H1 (cell line): ENCODE results near the gene LEKR1. TPM values are rescaled to one million over a fixed set of nuclear protein-coding genes. Genes with fewer than 3 reads are reported as not detected.

Experiments used
- CTCF ChIA-PET: fragments of 300-600 bp; sonication (Branson Sonifier 250); formaldehyde crosslinking; loops from one replicate; lab custom pipeline; 2021; ENCODE audit not compliant: partially characterized antibody; lab: Charles Lee
- POLR2A ChIA-PET: fragments of 300-600 bp; sonication (Branson Sonifier 250); formaldehyde crosslinking; loops from one replicate; lab custom pipeline; 2021; ENCODE audit warnings: inconsistent platforms; ENCODE audit not compliant: partially characterized antibody; lab: Charles Lee
- DNase-seq, 2 experiments: peaks; one replicate each; pipeline versions ENCODE4 v3.0.0 to v3.0.0-alpha.2; 2010 to 2022; ENCODE audit warnings: low spot score in 2 of 2, low read depth in 1 of 2, mixed read lengths in 1 of 2
- FAIRE-seq: peaks from 2 replicates; lab custom pipeline; 2011; peaks lifted over from hg19 to GRCh38; lab: Jason Lieb, UNC
- H2AFZ ChIP-seq: 2 replicates; pipeline ENCODE4 v1.8.1; 2012; ENCODE audit warnings: low read length, inconsistent platforms
- H2AK5ac ChIP-seq: 2 replicates; pipeline ENCODE4 v1.6.1; 2013; ENCODE audit warnings: low read depth, low read length
- H2BK120ac ChIP-seq: replicated peaks from 2 replicates; pipeline ENCODE3; 2013; ENCODE audit warnings: low read depth, low read length, inconsistent platforms
- H2BK12ac ChIP-seq: 2 replicates; pipeline ENCODE4 v1.6.1; 2013; ENCODE audit warnings: low read depth, low read length
- H2BK15ac ChIP-seq: 2 replicates; pipeline ENCODE4 v1.6.1; 2013; ENCODE audit warnings: low read length
- H2BK20ac ChIP-seq: 2 replicates; pipeline ENCODE4 v1.6.1; 2013; ENCODE audit warnings: low read length
- H2BK5ac ChIP-seq: 2 replicates; pipeline ENCODE4 v1.6.1; 2013; ENCODE audit warnings: low read depth, low read length
- H3K14ac ChIP-seq: 2 replicates; pipeline ENCODE4 v1.6.1; 2013; ENCODE audit warnings: inconsistent platforms; ENCODE audit not compliant: insufficient read length
- H3K18ac ChIP-seq: 2 replicates; pipeline ENCODE4 v1.6.1; 2013; ENCODE audit warnings: low read length; ENCODE audit errors: extremely low read depth
- H3K23ac ChIP-seq: 2 replicates; pipeline ENCODE4 v1.6.1; 2013; ENCODE audit warnings: inconsistent platforms; ENCODE audit not compliant: insufficient read length
- H3K23me2 ChIP-seq: 2 replicates; pipeline ENCODE4 v1.6.1; 2013; ENCODE audit warnings: low read depth, low read length
- H3K27ac ChIP-seq: 2 replicates; pipeline ENCODE4 v1.6.1; 2011; ENCODE audit warnings: low read depth, low read length, inconsistent platforms
- H3K27me3 ChIP-seq, 4 experiments: replicated peaks in 1 of 4; 1 replicate in 1 of 4; 2 replicates in 3 of 4; pipeline versions ENCODE4 v1.6.1 to v1.8.1; 2011 to 2013; ENCODE audit warnings: low read length in 3 of 4, mild to moderate bottlenecking in 3 of 4, inconsistent platforms in 2 of 4, mixed read lengths in 2 of 4, moderate library complexity in 1 of 4; ENCODE audit not compliant: control insufficient read depth in 3 of 4, insufficient read depth in 3 of 4; ENCODE audit errors: extremely low read depth in 1 of 4
- H3K36me3 ChIP-seq, 4 experiments: 2 replicates each; pipeline versions ENCODE4 v1.6.1 to v1.8.1; 2011 to 2013; ENCODE audit warnings: mild to moderate bottlenecking in 4 of 4, low read length in 3 of 4, moderate library complexity in 2 of 4, control low read depth in 1 of 4, inconsistent platforms in 1 of 4; ENCODE audit not compliant: insufficient read depth in 4 of 4, control insufficient read depth in 2 of 4
- H3K4ac ChIP-seq: replicated peaks from 2 replicates; pipeline ENCODE3; 2013; ENCODE audit warnings: low read length, low read depth, mixed read lengths, inconsistent platforms; ENCODE audit not compliant: insufficient read length
- H3K4me1 ChIP-seq, 4 experiments: replicated peaks in 1 of 4; 1 replicate in 1 of 4; 2 replicates in 3 of 4; pipeline versions ENCODE4 v1.6.1 to v1.8.1; 2011 to 2013; ENCODE audit warnings: low read length in 3 of 4, inconsistent platforms in 2 of 4, mixed read lengths in 1 of 4; ENCODE audit not compliant: insufficient read depth in 4 of 4, control insufficient read depth in 3 of 4
- H3K4me2 ChIP-seq, 2 experiments: 2 replicates each; pipeline versions ENCODE4 v1.6.1 to v1.8.1; 2011 to 2013; ENCODE audit warnings: low read depth in 2 of 2, low read length in 2 of 2, control low read depth in 1 of 2, inconsistent platforms in 1 of 2, mild to moderate bottlenecking in 1 of 2; ENCODE audit not compliant: insufficient read depth in 1 of 2
- H3K4me3 ChIP-seq, 4 experiments: fragments of 200-600, 300-600 bp in 1 of 4; sonication (generic), shearing (Covaris generic), sonication (Bioruptor Twin) in 1 of 4; 2 replicates each; pipeline versions ENCODE4 v1.5.1 to v1.8.1; 2011 to 2016; ENCODE audit warnings: low read length in 4 of 4, low read depth in 3 of 4, control low read depth in 2 of 4, inconsistent platforms in 2 of 4, mild to moderate bottlenecking in 2 of 4, mixed read lengths in 1 of 4, moderate library complexity in 1 of 4; ENCODE audit not compliant: insufficient read depth in 2 of 4; ENCODE audit errors: extremely low read depth in 1 of 4
- H3K56ac ChIP-seq: replicated peaks from 2 replicates; pipeline ENCODE3; 2013; ENCODE audit warnings: low read depth, mild to moderate bottlenecking, mixed read lengths, low read length, inconsistent platforms; ENCODE audit not compliant: insufficient read length
- H3K79me1 ChIP-seq: 2 replicates; pipeline ENCODE4 v1.6.1; 2013; ENCODE audit warnings: low read depth, low read length, control low read depth
- H3K79me2 ChIP-seq, 2 experiments: 2 replicates each; pipeline versions ENCODE4 v1.6.1 to v1.8.1; 2012 to 2013; ENCODE audit warnings: low read length in 2 of 2, mild to moderate bottlenecking in 2 of 2, inconsistent platforms in 1 of 2; ENCODE audit not compliant: insufficient read depth in 2 of 2, control insufficient read depth in 1 of 2
- H3K9ac ChIP-seq, 4 experiments: replicated peaks in 1 of 4; 1 replicate in 1 of 4; 2 replicates in 3 of 4; pipeline versions ENCODE4 v1.6.1 to v1.8.1; 2011 to 2013; ENCODE audit warnings: low read depth in 3 of 4, low read length in 3 of 4, control low read depth in 2 of 4, mild to moderate bottlenecking in 2 of 4, moderate library complexity in 2 of 4, inconsistent platforms in 1 of 4; ENCODE audit errors: extremely low read depth in 1 of 4
- H3K9me3 ChIP-seq, 2 experiments: 2 replicates each; pipeline versions ENCODE4 v1.6.1 to v1.8.1; 2012 to 2013; ENCODE audit warnings: mild to moderate bottlenecking in 2 of 2, moderate library complexity in 2 of 2, control low read depth in 1 of 2, inconsistent platforms in 1 of 2, low read depth in 1 of 2, low read length in 1 of 2, mixed read lengths in 1 of 2; ENCODE audit not compliant: insufficient read depth in 2 of 2
- H4K20me1 ChIP-seq, 2 experiments: replicated peaks in 1 of 2; 2 replicates each; pipeline versions ENCODE3 to v1.8.1; 2011 to 2013; ENCODE audit warnings: inconsistent platforms in 2 of 2, low read length in 2 of 2, mild to moderate bottlenecking in 1 of 2; ENCODE audit not compliant: insufficient read depth in 2 of 2, control insufficient read depth in 1 of 2
- H4K5ac ChIP-seq: 2 replicates; pipeline ENCODE4 v1.6.1; 2013; ENCODE audit warnings: low read length, low read depth, mixed read lengths, inconsistent platforms; ENCODE audit not compliant: insufficient read length
- H4K8ac ChIP-seq: 2 replicates; pipeline ENCODE4 v1.8.0; 2013; ENCODE audit warnings: mild to moderate bottlenecking, moderate library complexity, low read length, inconsistent platforms; ENCODE audit not compliant: insufficient read depth; ENCODE audit errors: extremely low read depth
- H4K91ac ChIP-seq: replicated peaks from 2 replicates; pipeline ENCODE3; 2013; ENCODE audit warnings: low read length, mixed read lengths, inconsistent platforms; ENCODE audit not compliant: insufficient read length
- FOSL1 ChIP-seq: IDR thresholded peaks from 2 replicates; pipeline ENCODE4 v1.6.1; 2011; ENCODE audit warnings: mild to moderate bottlenecking, low read depth, low read length, moderate library complexity; ENCODE audit not compliant: insufficient read depth
- HDAC2 ChIP-seq, 2 experiments: fragments of 300-600 bp in 1 of 2; sonication (generic) in 1 of 2; IDR thresholded peaks; 2 replicates each; pipeline ENCODE4 v1.6.1; 2011 to 2012; ENCODE audit warnings: low read depth in 2 of 2, low read length in 2 of 2, mild to moderate bottlenecking in 2 of 2, moderate library complexity in 2 of 2, borderline replicate concordance in 1 of 2, inconsistent platforms in 1 of 2
- JUN ChIP-seq: IDR thresholded peaks from 2 replicates; pipeline ENCODE4 v1.6.1; 2011; ENCODE audit warnings: low read depth, mild to moderate bottlenecking, improper control_type of control experiment, low read length
- MAFK ChIP-seq: IDR thresholded peaks from 2 replicates; pipeline ENCODE4 v1.6.1; 2012; ENCODE audit warnings: low read depth, mild to moderate bottlenecking, improper control_type of control experiment, low read length
- NRF1 ChIP-seq: IDR thresholded peaks from 2 replicates; pipeline ENCODE4 v1.6.1; 2011; ENCODE audit warnings: mild to moderate bottlenecking, low read depth, low read length, improper control_type of control experiment
- POLR2AphosphoS5 ChIP-seq: IDR thresholded peaks from 2 replicates; pipeline ENCODE4 v1.6.1; 2011; ENCODE audit warnings: low read depth, low read length
- RAD21 ChIP-seq, 2 experiments: IDR thresholded peaks in 1 of 2; conservative IDR thresholded peaks in 1 of 2; 2 replicates each; pipeline ENCODE4 v1.6.1; 2011; ENCODE audit warnings: low read depth in 2 of 2, low read length in 2 of 2, improper control_type of control experiment in 1 of 2, inconsistent platforms in 1 of 2, mild to moderate bottlenecking in 1 of 2, moderate library complexity in 1 of 2
- RFX5 ChIP-seq: IDR thresholded peaks from 2 replicates; pipeline ENCODE4 v1.6.1; 2011; ENCODE audit warnings: low read depth, low read length, improper control_type of control experiment, borderline replicate concordance
- RNF2 ChIP-seq: fragments of 200-900, 300-1000 bp; sonication (generic); IDR thresholded peaks from 2 replicates; pipeline ENCODE4 v1.7.1; 2016; ENCODE audit warnings: borderline replicate concordance, low read depth, mild to moderate bottlenecking, antibody characterized with exemption, low read length; ENCODE audit not compliant: poor library complexity, severe bottlenecking; ENCODE audit errors: missing control alignments
- RXRA ChIP-seq: IDR thresholded peaks from 2 replicates; pipeline ENCODE4 v1.6.1; 2011; ENCODE audit warnings: low read depth, mild to moderate bottlenecking, low read length, moderate library complexity; ENCODE audit not compliant: insufficient read depth
- SAP30 ChIP-seq: fragments of 300-600 bp; sonication (generic); IDR thresholded peaks from 2 replicates; pipeline ENCODE4 v1.7.1; 2012; ENCODE audit warnings: low read length, moderate library complexity, mild to moderate bottlenecking, inconsistent platforms; ENCODE audit not compliant: insufficient read depth, insufficient replicate concordance
- SIX5 ChIP-seq: IDR thresholded peaks from 2 replicates; pipeline ENCODE4 v1.6.1; 2011; ENCODE audit warnings: mild to moderate bottlenecking, low read depth, low read length
- SP2 ChIP-seq: IDR thresholded peaks from 2 replicates; pipeline ENCODE4 v1.6.1; 2012; ENCODE audit warnings: mild to moderate bottlenecking, low read length, inconsistent platforms
- TBP ChIP-seq: IDR thresholded peaks from 2 replicates; pipeline ENCODE4 v1.6.1; 2011; ENCODE audit warnings: low read depth, low read length, improper control_type of control experiment
- WGBS, 2 experiments: shearing (Covaris generic) in 1 of 2; methylation state at CpG; one replicate each; pipeline versions ENCODE4 v1.1.6 to v1.1.7; 2013 to 2015; ENCODE audit warnings: low lambda C conversion rate in 2 of 2, mixed read lengths in 2 of 2, inconsistent platforms in 1 of 2, low coverage in 1 of 2, missing lambda C conversion rate in 1 of 2; ENCODE audit not compliant: insufficient replicate concordance in 2 of 2, insufficient coverage in 1 of 2, insufficient read length in 1 of 2; ENCODE audit errors: extremely low coverage in 1 of 2, missing lambda C conversion rate in 1 of 2; 5-methylcytosine and 5-hydroxymethylcytosine counted together
- polyA plus RNA-seq, 7 experiments: library from polyadenylated mRNA; depleted of rRNA in 3 of 7; stranded (reverse) in 5 of 7; unstranded in 2 of 7; fragments of >200 nt in 5 of 7; fragments of 200-250 nt in 2 of 7; gene quantifications; 1 replicate in 5 of 7; 2 replicates in 1 of 7; 4 replicates in 1 of 7; pipeline versions ENCODE4 v1.2.1 to v1.2.3, GENCODE V29; 2011 to 2013; ENCODE audit warnings: missing spikeins in 2 of 7, mixed read lengths in 2 of 7
- total RNA-seq: library from RNA; stranded (reverse); fragmentation: NEBNext Ultra II Directional; extraction: Animal tissue kit (Norgen Biotek cat#: 25700); gene quantifications from 2 replicates; pipeline ENCODE4 v1.2.1, GENCODE V29; 2021

The LEKR1 gene
- total and polyA plus RNA-seq, 2 of the 8 experiments (the other 6 are each of a cell fraction or from before 2014, with no cell fraction given): 0.08 TPM; not detected in 1

GRCh38 chr3:156808025-156808424, 18.1 kb upstream of the LEKR1 start:
- Histone ChIP-seq H4K20me1 (no peaks in the 10 kb centered on the region), H2BK15ac (no peak overlapping the region), H3K79me2 (no peaks in the 10 kb centered on the region), H3K4me2 (no peak overlapping the region), H2AFZ (no peak overlapping the region), H3K18ac (no peak overlapping the region), H3K4ac (no peak overlapping the region), H4K8ac (no peak overlapping the region), H3K9me3 (no peaks in the 10 kb centered on the region; a peak in 1 of 4 replicates), H4K91ac (no peak overlapping the region), H2BK5ac (no peak overlapping the region), H3K27ac (no peak overlapping the region), H3K27me3 (peaks cover 0 to 1% (median 0%) of the 10 kb centered on the region in 4 experiments; a peak in 1 of 7 replicates), H3K23me2 (no peaks in the 10 kb centered on the region), H3K56ac (no peak overlapping the region), H3K4me1 (no peaks in the 10 kb centered on the region; a peak in 1 of 7 replicates), H4K5ac (no peak overlapping the region), H3K4me3 (no peak overlapping the region), H2BK20ac (no peak overlapping the region), H2BK12ac (no peak overlapping the region), H3K79me1 (no peaks in the 10 kb centered on the region), H2BK120ac (no peak overlapping the region), H3K9ac (no peak overlapping the region), H3K14ac (no peak overlapping the region), H3K23ac (no peak overlapping the region), H3K36me3 (no peaks in the 10 kb centered on the region), H2AK5ac (no peak overlapping the region)
- WGBS, 2 experiments: 95% methylated on average over 2 of the region's 2 CpGs; no CpG with 5 or more reads in 1 of the 2 experiments
- POLR2A ChIA-PET: no interaction called here
- no peak for DNase-seq
- CTCF ChIA-PET: interaction anchor here (0.6 to 1.5 kb wide), 4 partner anchors 15 to 285 kb away, joined by 3 to 5 read pairs (median 4); no protein-coding TSS in a partner anchor
- FAIRE-seq: no peak
- TF ChIP-seq POLR2AphosphoS5: no peak
- TF ChIP-seq SAP30: no peak
- TF ChIP-seq SIX5: no peak
- TF ChIP-seq SP2: no peak
- TF ChIP-seq TBP: no peak
- TF ChIP-seq RXRA: no peak
- TF ChIP-seq HDAC2 (IDR thresholded peaks at IDR 0.05; ENCODE audit: borderline replicate concordance in 1 of 2, low read depth in 2 of 2, low read length in 2 of 2): no peak
- no peak for TF ChIP-seq RAD21 (IDR thresholded peaks at IDR 0.05 in 1 of 2, conservative IDR thresholded peaks at IDR 0.05 in 1 of 2; ENCODE audit: low read depth in 2 of 2, low read length in 2 of 2)
- TF ChIP-seq RNF2: no peak
- TF ChIP-seq NRF1: no peak
- no peak for TF ChIP-seq FOSL1
- no peak for TF ChIP-seq RFX5
- no peak for TF ChIP-seq JUN
- TF ChIP-seq MAFK: no peak
